WTC11 (cell line): ENCODE data around the gene NMRK1. TPM values are rescaled to one million over a fixed set of nuclear protein-coding genes. Genes with fewer than 3 reads are reported as not detected.

Experiments used
- ATAC-seq: fragments of 200-7000 bp; cut with Tn5 transposase; 2 replicates; pipeline ENCODE4 v1.10.0; 2021; ENCODE audit warnings: mild to moderate bottlenecking, moderate library complexity
- CTCF ChIA-PET: fragments of 300-600 bp; sonication (Branson Sonifier 250); formaldehyde crosslinking; loops from one replicate; lab custom pipeline; 2021; ENCODE audit warnings: antibody characterized with exemption; lab: Charles Lee
- POLR2A ChIA-PET: fragments of 350-600 bp; sonication (Branson Sonifier 250); formaldehyde crosslinking; loops from one replicate; lab custom pipeline; 2021; ENCODE audit warnings: antibody characterized with exemption; lab: Charles Lee
- DNase-seq: peaks from one replicate; pipeline ENCODE4 v3.0.0; 2021; ENCODE audit warnings: low spot score
- H3K27ac Mint-ChIP-seq: 2 replicates; pipeline ENCODE4 v1.8.0; 2021; ENCODE audit warnings: mixed read lengths
- H3K27me3 Mint-ChIP-seq: 2 replicates; pipeline ENCODE4 v1.8.0; 2021; ENCODE audit warnings: low read depth, mild to moderate bottlenecking, moderate library complexity, mixed read lengths
- H3K36me3 Mint-ChIP-seq: 2 replicates; pipeline ENCODE4 v1.8.0; 2021; ENCODE audit warnings: mixed read lengths
- H3K4me1 Mint-ChIP-seq: 2 replicates; pipeline ENCODE4 v1.8.0; 2022; ENCODE audit warnings: mixed read lengths
- H3K4me3 Mint-ChIP-seq: 2 replicates; pipeline ENCODE4 v1.8.0; 2021; ENCODE audit warnings: mild to moderate bottlenecking, moderate library complexity, mixed read lengths
- H3K9me3 Mint-ChIP-seq: 2 replicates; pipeline ENCODE4 v1.8.0; 2021; ENCODE audit warnings: mixed read lengths
- AR ChIP-seq: fragments of 250-450 bp; sonication (Bioruptor Pico); IDR thresholded peaks from 2 replicates; pipeline ENCODE4 v1.9.0; 2021; ENCODE audit warnings: mild to moderate bottlenecking
- ATF2 ChIP-seq: sonication (generic); formaldehyde crosslinking; IDR thresholded peaks from 2 replicates; pipeline ENCODE4 v1.8.1; 2022; ENCODE audit warnings: low read depth, missing genetic modification reagents, borderline replicate concordance
- CBFB ChIP-seq: sonication (generic); formaldehyde crosslinking; IDR thresholded peaks from 2 replicates; pipeline ENCODE4 v1.8.1; 2022; ENCODE audit warnings: mild to moderate bottlenecking, low read depth, missing genetic modification reagents
- E2F1 ChIP-seq: sonication (generic); formaldehyde crosslinking; IDR thresholded peaks from 2 replicates; pipeline ENCODE4 v1.8.0; 2022; ENCODE audit warnings: mild to moderate bottlenecking, missing genetic modification reagents
- ESRRA ChIP-seq: sonication (generic); formaldehyde crosslinking; IDR thresholded peaks from 2 replicates; pipeline ENCODE4 v1.8.1; 2022; ENCODE audit warnings: mild to moderate bottlenecking, missing genetic modification reagents, borderline replicate concordance
- FOXK1 ChIP-seq: sonication (generic); formaldehyde crosslinking; IDR thresholded peaks from 2 replicates; pipeline ENCODE4 v1.8.0; 2022; ENCODE audit warnings: mild to moderate bottlenecking, moderate library complexity, missing genetic modification reagents
- GABPB1 ChIP-seq: sonication (generic); formaldehyde crosslinking; IDR thresholded peaks from 2 replicates; pipeline ENCODE4 v1.8.1; 2023; ENCODE audit warnings: mild to moderate bottlenecking, missing genetic modification reagents
- HMGXB4 ChIP-seq: sonication (generic); formaldehyde crosslinking; IDR thresholded peaks from 2 replicates; pipeline ENCODE4 v1.8.1; 2023; ENCODE audit warnings: mild to moderate bottlenecking, moderate library complexity, missing genetic modification reagents
- JAZF1 ChIP-seq: fragments of 250-450 bp; sonication (Bioruptor Pico); IDR thresholded peaks from 2 replicates; pipeline ENCODE4 v1.9.0; 2021; ENCODE audit warnings: moderate library complexity, mild to moderate bottlenecking, inconsistent platforms
- JUN ChIP-seq: sonication (generic); formaldehyde crosslinking; IDR thresholded peaks from 2 replicates; pipeline ENCODE4 v1.8.0; 2023; ENCODE audit warnings: mild to moderate bottlenecking, missing genetic modification reagents
- NFYB ChIP-seq: sonication (generic); formaldehyde crosslinking; conservative IDR thresholded peaks from 2 replicates; pipeline ENCODE4 v1.8.0; 2022; ENCODE audit warnings: low read depth, missing genetic modification reagents
- NR2C2 ChIP-seq: sonication (generic); formaldehyde crosslinking; IDR thresholded peaks from 2 replicates; pipeline ENCODE4 v1.8.0; 2022; ENCODE audit warnings: mild to moderate bottlenecking, missing genetic modification reagents
- NR3C1 ChIP-seq: sonication (generic); formaldehyde crosslinking; conservative IDR thresholded peaks from 2 replicates; pipeline ENCODE4 v1.8.1; 2023; ENCODE audit warnings: low read depth, mild to moderate bottlenecking, missing genetic modification reagents
- PREB ChIP-seq: sonication (generic); formaldehyde crosslinking; IDR thresholded peaks from 2 replicates; pipeline ENCODE4 v1.8.1; 2022; ENCODE audit warnings: mild to moderate bottlenecking, missing genetic modification reagents, moderate library complexity, borderline replicate concordance
- PRRX2 ChIP-seq: fragments of 250-450 bp; sonication (Bioruptor Pico); IDR thresholded peaks from 2 replicates; pipeline ENCODE4 v1.8.0; 2021; ENCODE audit warnings: mild to moderate bottlenecking
- RELA ChIP-seq: sonication (generic); formaldehyde crosslinking; IDR thresholded peaks from 2 replicates; pipeline ENCODE4 v1.8.1; 2022; ENCODE audit warnings: missing genetic modification reagents, mild to moderate bottlenecking, borderline replicate concordance
- SMAD4 ChIP-seq: sonication (generic); formaldehyde crosslinking; IDR thresholded peaks from 2 replicates; pipeline ENCODE4 v1.8.0; 2022; ENCODE audit warnings: mild to moderate bottlenecking, missing genetic modification reagents
- ZNF138 ChIP-seq: sonication (generic); formaldehyde crosslinking; conservative IDR thresholded peaks from 2 replicates; pipeline ENCODE4 v1.8.1; 2022; ENCODE audit warnings: mild to moderate bottlenecking, moderate library complexity, missing genetic modification reagents
- ZNF281 ChIP-seq: sonication (generic); formaldehyde crosslinking; IDR thresholded peaks from 2 replicates; pipeline ENCODE4 v1.8.0; 2023; ENCODE audit warnings: mild to moderate bottlenecking, missing genetic modification reagents
- ZNF416 ChIP-seq: fragments of 250-450 bp; sonication (Bioruptor Pico); IDR thresholded peaks from 2 replicates; pipeline ENCODE4 v1.9.0; 2021; ENCODE audit warnings: mild to moderate bottlenecking, inconsistent platforms
- ZNF425 ChIP-seq: fragments of 250-450 bp; sonication (Bioruptor Pico); conservative IDR thresholded peaks from 2 replicates; pipeline ENCODE4 v1.9.0; 2021; ENCODE audit warnings: mild to moderate bottlenecking
- ZNF671 ChIP-seq: fragments of 250-450 bp; sonication (Bioruptor Pico); IDR thresholded peaks from 2 replicates; pipeline ENCODE4 v1.8.0; 2021; ENCODE audit warnings: mild to moderate bottlenecking
- total RNA-seq: library from RNA; stranded (reverse); gene quantifications from 3 replicates; pipeline ENCODE4 v1.2.3, GENCODE V29; 2021

The NMRK1 gene
- total RNA-seq, 1 experiment from 2014 or later, result 14.5 TPM

- ATAC-seq, result no peak
- H3K4me3 Mint-ChIP-seq, result no peak overlapping the region
- H3K4me1 Mint-ChIP-seq, result peaks cover 24% of the 10 kb centered on the region
- H3K27me3 Mint-ChIP-seq, result no peaks in the 10 kb centered on the region
- POLR2A ChIA-PET, result no interaction called here
- CTCF ChIA-PET, result no interaction called here
- no peaks in the 10 kb centered on the region for H3K36me3 Mint-ChIP-seq
- H3K27ac Mint-ChIP-seq, result no peak overlapping the region
- DNase-seq, result no peak
- TF ChIP-seq PREB (CRISPR knock-in tag), result no peak
- TF ChIP-seq FOXK1 (CRISPR knock-in tag), result no peak
- TF ChIP-seq JAZF1 (CRISPR knock-in tag), result no peak
- TF ChIP-seq ATF2 (CRISPR knock-in tag), result no peak
- no peak for TF ChIP-seq ZNF281 (CRISPR knock-in tag)
- no peak for TF ChIP-seq AR
- TF ChIP-seq ZNF138 (CRISPR knock-in tag), result no peak
- no peak for TF ChIP-seq PRRX2
- no peak for TF ChIP-seq RELA (CRISPR knock-in tag)
- no peak for TF ChIP-seq ZNF425
- no peak for TF ChIP-seq ZNF416
- TF ChIP-seq ESRRA (CRISPR knock-in tag), result no peak
- no peak for TF ChIP-seq ZNF671
- TF ChIP-seq SMAD4 (CRISPR knock-in tag), result no peak
- TF ChIP-seq, all 79 proteins: peak for 0
- no peaks in the 10 kb centered on the region for H3K9me3 Mint-ChIP-seq
These were observed 42.2 kb upstream of the NMRK1 start for GRCh38 chr9:75130172-75130571.

- CTCF ChIA-PET, result no interaction called here
- no peaks in the 10 kb centered on the region for H3K36me3 Mint-ChIP-seq
- no peak for ATAC-seq
- DNase-seq, result no peak
- no peak overlapping the region for H3K4me3 Mint-ChIP-seq
- POLR2A ChIA-PET, result no interaction called here
- H3K4me1 Mint-ChIP-seq, result peaks cover 13% of the 10 kb centered on the region
- no peak overlapping the region for H3K27ac Mint-ChIP-seq
- no peaks in the 10 kb centered on the region for H3K9me3 Mint-ChIP-seq
- no peaks in the 10 kb centered on the region for H3K27me3 Mint-ChIP-seq
- TF ChIP-seq NR2C2 (CRISPR knock-in tag), result no peak
- no peak for TF ChIP-seq HMGXB4
- TF ChIP-seq NR3C1, result no peak
- TF ChIP-seq CBFB (CRISPR knock-in tag), result no peak
- no peak for TF ChIP-seq NFYB (CRISPR knock-in tag)
- no peak for TF ChIP-seq GABPB1
- no peak for TF ChIP-seq E2F1 (CRISPR knock-in tag)
- no peak for TF ChIP-seq JUN (CRISPR knock-in tag)
- no peak for TF ChIP-seq ZNF416
These were observed 40.6 kb upstream of the NMRK1 start for GRCh38 chr9:75128535-75128934.
